Measurements from ENCODE around the gene GALNT2.

The GALNT2 gene

GRCh38 chr1:230091473-230092231, 24.6 kb downstream of the GALNT2 start:
- no peak for DNase-seq (ENCODE audit: low spot score)

GRCh38 chr1:230094746-230095145, 27.7 kb downstream of the GALNT2 start:
- no peak for DNase-seq (ENCODE audit: low spot score)

GRCh38 chr1:230095938-230096337, 28.9 kb downstream of the GALNT2 start:
- DNase-seq (ENCODE audit: low spot score) = no peak

- no peak for DNase-seq (ENCODE audit: low spot score)
Observed at GRCh38 chr1:230097370-230097769, 30.3 kb downstream of the GALNT2 start.

GRCh38 chr1:230098723-230099122, 31.7 kb downstream of the GALNT2 start:
- no peak for DNase-seq (ENCODE audit: low spot score)

GRCh38 chr1:230099465-230099864, 32.4 kb downstream of the GALNT2 start:
- peak; percentile 38 for DNase-seq (ENCODE audit: low spot score)

GRCh38 chr1:230100932-230101331, 33.9 kb downstream of the GALNT2 start:
- no peak for DNase-seq (ENCODE audit: low spot score)

GRCh38 chr1:230101556-230101955, 34.5 kb downstream of the GALNT2 start:
- DNase-seq (ENCODE audit: low spot score) = no peak

GRCh38 chr1:230102046-230102445, 35.0 kb downstream of the GALNT2 start:
- no peak for DNase-seq (ENCODE audit: low spot score)

- no peak for DNase-seq (ENCODE audit: low spot score)
Observed at GRCh38 chr1:230102472-230102871, 35.4 kb downstream of the GALNT2 start.

GRCh38 chr1:230103306-230104173, 36.5 kb downstream of the GALNT2 start:
- no peak for DNase-seq (ENCODE audit: low spot score)

GRCh38 chr1:230104395-230105244, 37.6 kb downstream of the GALNT2 start:
- peak; percentile 82 for DNase-seq (ENCODE audit: low spot score)

- no peak for DNase-seq (ENCODE audit: low spot score)
Observed at GRCh38 chr1:230105245-230105753, 38.3 kb downstream of the GALNT2 start.

GRCh38 chr1:230105754-230106625, 39.0 kb downstream of the GALNT2 start:
- DNase-seq (ENCODE audit: low spot score) = no peak

- DNase-seq (ENCODE audit: low spot score) = no peak
Observed at GRCh38 chr1:230107941-230108340, 40.9 kb downstream of the GALNT2 start.

GRCh38 chr1:230108580-230108979, 41.5 kb downstream of the GALNT2 start:
- DNase-seq (ENCODE audit: low spot score) = no peak

- no peak for DNase-seq (ENCODE audit: low spot score)
Observed at GRCh38 chr1:230109066-230109465, 42.0 kb downstream of the GALNT2 start.

GRCh38 chr1:230109895-230110667, 43.0 kb downstream of the GALNT2 start:
- DNase-seq (ENCODE audit: low spot score) = no peak

GRCh38 chr1:230110971-230111370, 43.9 kb downstream of the GALNT2 start:
- no peak for DNase-seq (ENCODE audit: low spot score)

- DNase-seq (ENCODE audit: low spot score) = no peak
Observed at GRCh38 chr1:230112131-230112701, 45.2 kb downstream of the GALNT2 start.

All from hematopoietic multipotent progenitor cell treated with erythropoietin and hydrocortisone succinate and interleukin-3 and kit ligand, for 15 days (in vitro differentiated cells).